B cell (primary cell): ENCODE data around the gene KIF26B. TPM values are rescaled to one million over a fixed set of nuclear protein-coding genes. Genes with fewer than 3 reads are reported as not detected.

ENCODE experiments used
- ATAC-seq: fragments of 200-7000 bp; cut with Tn5 transposase; one replicate; pipeline ENCODE4 v1.10.0; 2021; ENCODE audit warnings: low read depth, mild to moderate bottlenecking, moderate number of reproducible peaks, moderate library complexity
- CTCF ChIA-PET: fragments of 350-600 bp; sonication (Branson Sonifier 250); formaldehyde crosslinking; loops from one replicate; lab custom pipeline; 2021; ENCODE audit warnings: antibody characterized with exemption, inconsistent platforms; lab: Charles Lee
- POLR2A ChIA-PET: fragments of 350-600 bp; sonication (Branson Sonifier 250); formaldehyde crosslinking; loops from one replicate; lab custom pipeline; 2021; ENCODE audit warnings: antibody characterized with exemption; lab: Charles Lee
- DNase-seq: peaks from one replicate; pipeline ENCODE4 v3.0.0; 2013
- H2AFZ ChIP-seq: 2 replicates; pipeline ENCODE4 v1.6.1; 2012; ENCODE audit warnings: mild to moderate bottlenecking, low read depth, low read length; ENCODE audit not compliant: insufficient read depth, poor library complexity, severe bottlenecking
- H3K27ac ChIP-seq, 2 donors: 1 replicate in 1 of 2; 2 replicates in 1 of 2; pipeline ENCODE4 v1.5.1; 2012 to 2013; ENCODE audit warnings: low read length in 2 of 2, mild to moderate bottlenecking in 2 of 2, moderate library complexity in 1 of 2
- H3K27me3 ChIP-seq, 4 experiments: fragments of 200-600 bp in 1 of 4; sonication (generic) in 1 of 4; replicated peaks in 1 of 4; 1 replicate in 2 of 4; 2 replicates in 2 of 4; pipeline versions ENCODE4 v1.6.1 to v1.7.0; 2013 to 2016; ENCODE audit warnings: low read length in 3 of 4, mild to moderate bottlenecking in 2 of 4, mixed read lengths in 1 of 4, moderate library complexity in 1 of 4; ENCODE audit not compliant: insufficient read depth in 4 of 4, control insufficient read depth in 3 of 4; ENCODE audit errors: control extremely low read depth in 1 of 4
- H3K36me3 ChIP-seq, 2 experiments: replicated peaks in 1 of 2; 1 replicate in 1 of 2; 2 replicates in 1 of 2; pipeline versions ENCODE4 v1.6.1 to v1.7.1; 2013; ENCODE audit warnings: low read length in 1 of 2; ENCODE audit not compliant: insufficient read depth in 2 of 2, control insufficient read depth in 1 of 2; ENCODE audit errors: control extremely low read depth in 1 of 2, extremely low read depth in 1 of 2
- H3K4me1 ChIP-seq, 2 donors: fragments of 200-600 bp in 1 of 2; sonication (generic) in 1 of 2; 1 replicate in 1 of 2; 2 replicates in 1 of 2; pipeline versions ENCODE4 v1.5.1 to v1.6.1; 2013 to 2017; ENCODE audit warnings: low read length in 2 of 2; ENCODE audit not compliant: control insufficient read depth in 2 of 2, insufficient read depth in 2 of 2
- H3K4me2 ChIP-seq: replicated peaks from 2 replicates; pipeline ENCODE3; 2012; ENCODE audit warnings: mild to moderate bottlenecking, low read depth, low read length; ENCODE audit not compliant: poor library complexity, severe bottlenecking
- H3K4me3 ChIP-seq, 5 experiments: fragments of 200-600 bp in 1 of 5; sonication (generic) in 1 of 5; 1 replicate in 3 of 5; 2 replicates in 2 of 5; pipeline versions ENCODE4 v1.5.1 to v1.7.0; 2011 to 2016; ENCODE audit warnings: low read length in 4 of 5, mild to moderate bottlenecking in 4 of 5, low read depth in 2 of 5, control low read depth in 1 of 5, moderate library complexity in 1 of 5; ENCODE audit not compliant: insufficient read depth in 1 of 5; ENCODE audit errors: control extremely low read depth in 1 of 5, extremely low read depth in 1 of 5
- H3K79me2 ChIP-seq: fragments of 200-600 bp; sonication (generic); one replicate; pipeline ENCODE4 v1.6.0; 2016; ENCODE audit warnings: low read length; ENCODE audit not compliant: control insufficient read depth, insufficient read depth
- H3K9ac ChIP-seq: fragments of 200-600 bp; sonication (generic); 2 replicates; pipeline ENCODE4 v1.6.1; 2017; ENCODE audit warnings: mild to moderate bottlenecking, low read length, moderate library complexity
- H3K9me3 ChIP-seq, 3 donors: one replicate each; pipeline versions ENCODE4 v1.6.1 to v1.7.1; 2013; ENCODE audit warnings: low read length in 2 of 3; ENCODE audit not compliant: control insufficient read depth in 2 of 3, insufficient read depth in 1 of 3; ENCODE audit errors: control extremely low read depth in 1 of 3
- H4K20me1 ChIP-seq: 2 replicates; pipeline ENCODE4 v1.6.0; 2012; ENCODE audit warnings: mild to moderate bottlenecking, low read length; ENCODE audit not compliant: insufficient read depth, control insufficient read depth, poor library complexity, severe bottlenecking
- H3K27ac Mint-ChIP-seq: one replicate; pipeline ENCODE4 v1.8.0; 2021; ENCODE audit warnings: mixed read lengths
- H3K27me3 Mint-ChIP-seq: one replicate; pipeline ENCODE4 v1.8.0; 2021; ENCODE audit warnings: mixed read lengths
- H3K4me1 Mint-ChIP-seq: one replicate; pipeline ENCODE4 v1.8.0; 2021; ENCODE audit warnings: mixed read lengths
- H3K4me3 Mint-ChIP-seq: one replicate; pipeline ENCODE4 v1.8.0; 2021; ENCODE audit warnings: mixed read lengths
- H3K9me3 Mint-ChIP-seq: one replicate; pipeline ENCODE4 v1.8.0; 2022; ENCODE audit warnings: mixed read lengths; ENCODE audit not compliant: insufficient read depth
- CTCF ChIP-seq: fragments of 200-600 bp; IDR thresholded peaks from one replicate; pipeline ENCODE4 v1.8.0; 2022; ENCODE audit warnings: antibody characterized with exemption, mild to moderate bottlenecking
- EZH2 ChIP-seq: IDR thresholded peaks from 2 replicates; pipeline ENCODE4 v1.6.1; 2012; ENCODE audit warnings: borderline replicate concordance, low read depth, mild to moderate bottlenecking, moderate library complexity, low read length; ENCODE audit not compliant: insufficient read depth, poor library complexity, severe bottlenecking
- WGBS: methylation state at CpG from one replicate; pipeline ENCODE4 v1.1.5; 2013; ENCODE audit warnings: missing lambda C conversion rate; ENCODE audit not compliant: insufficient coverage; 5-methylcytosine and 5-hydroxymethylcytosine counted together
- intact Hi-C: fragments of 100-400 bp; cut with micrococcal nuclease; formaldehyde crosslinking; loops from one replicate; pipeline ENCODE4 v1.10.0; 2022
- polyA plus RNA-seq: library from polyadenylated mRNA; depleted of rRNA; stranded (reverse); fragments of >200 nt; gene quantifications from 2 replicates; pipeline ENCODE4 v1.2.3, GENCODE V29; 2012
- total RNA-seq, 2 donors: library from RNA; stranded (reverse); fragments of 120-200 nt in 1 of 2; gene quantifications; 1 replicate in 1 of 2; 2 replicates in 1 of 2; pipeline versions ENCODE4 v1.2.3 to v1.2.4, GENCODE V29; 2013 to 2022

The KIF26B gene
- total and polyA plus RNA-seq, 2 donors (not counting 1 experiment from before 2014, with no cell fraction given), result 0.62 TPM; not detected in 1

- H3K36me3 ChIP-seq, result no peaks in the 10 kb centered on the region
- TF ChIP-seq EZH2, result no peak
- TF ChIP-seq CTCF, result no peak
- CTCF ChIA-PET, result no interaction called here
- ATAC-seq, result no peak
- Mint-ChIP-seq H3K9me3 (no peaks in the 10 kb centered on the region), H3K27ac (no peak overlapping the region), H3K4me1 (peaks cover 2% of the 10 kb centered on the region), H3K4me3 (no peak overlapping the region), H3K27me3 (peaks cover 4% of the 10 kb centered on the region)
- no peaks in the 10 kb centered on the region for H3K27me3 ChIP-seq
- no peak for DNase-seq
- H2AFZ ChIP-seq, result no peak overlapping the region
- 87% methylated on average over 6 of the region's 6 CpGs for WGBS
- POLR2A ChIA-PET, result no interaction called here
- H3K79me2 ChIP-seq, result no peaks in the 10 kb centered on the region
- H3K4me2 ChIP-seq, result no peak overlapping the region
- no peak overlapping the region for H3K9ac ChIP-seq
- H3K27ac ChIP-seq, result no peak overlapping the region
- H3K4me1 ChIP-seq, result peaks cover 0 to 2% of the 10 kb centered on the region in 2 donors
- H3K4me3 ChIP-seq, result no peak overlapping the region
- H3K9me3 ChIP-seq, result no peaks in the 10 kb centered on the region
- intact Hi-C loops, result no loop called here
- no peaks in the 10 kb centered on the region for H4K20me1 ChIP-seq
Observed at GRCh38 chr1:245316784-245317183, 162.0 kb downstream of the KIF26B start.

GRCh38 chr1:245317217-245317616 lies 162.4 kb downstream of the KIF26B start:
- Histone ChIP-seq H2AFZ (no peak overlapping the region), H3K9me3 (no peaks in the 10 kb centered on the region), H3K27me3 (no peaks in the 10 kb centered on the region), H3K4me1 (no peaks in the 10 kb centered on the region), H3K9ac (no peak overlapping the region), H3K27ac (no peak overlapping the region), H3K4me3 (no peak overlapping the region), H3K79me2 (no peaks in the 10 kb centered on the region), H3K36me3 (no peaks in the 10 kb centered on the region), H3K4me2 (no peak overlapping the region), H4K20me1 (no peaks in the 10 kb centered on the region)
- no peaks in the 10 kb centered on the region for H3K9me3 Mint-ChIP-seq
- 100% methylated on average over 1 of the region's 5 CpGs for WGBS
- intact Hi-C loops, result no loop called here
- no peak overlapping the region for H3K4me3 Mint-ChIP-seq
- DNase-seq, result no peak
- TF ChIP-seq EZH2 (no peak), CTCF (no peak)
- no peaks in the 10 kb centered on the region for H3K4me1 Mint-ChIP-seq
- H3K27me3 Mint-ChIP-seq, result peaks cover 4% of the 10 kb centered on the region
- no peak for ATAC-seq
- ChIA-PET POLR2A (no interaction called here), CTCF (no interaction called here)
- no peak overlapping the region for H3K27ac Mint-ChIP-seq
